ENCODE data around the gene C10orf143.
"Not testable (repeated sequence)": the region's sequence is repeated elsewhere in the genome, so short reads cannot be mapped to it uniquely, and the experiment has no call there.

C10orf143 gene

DNA sequence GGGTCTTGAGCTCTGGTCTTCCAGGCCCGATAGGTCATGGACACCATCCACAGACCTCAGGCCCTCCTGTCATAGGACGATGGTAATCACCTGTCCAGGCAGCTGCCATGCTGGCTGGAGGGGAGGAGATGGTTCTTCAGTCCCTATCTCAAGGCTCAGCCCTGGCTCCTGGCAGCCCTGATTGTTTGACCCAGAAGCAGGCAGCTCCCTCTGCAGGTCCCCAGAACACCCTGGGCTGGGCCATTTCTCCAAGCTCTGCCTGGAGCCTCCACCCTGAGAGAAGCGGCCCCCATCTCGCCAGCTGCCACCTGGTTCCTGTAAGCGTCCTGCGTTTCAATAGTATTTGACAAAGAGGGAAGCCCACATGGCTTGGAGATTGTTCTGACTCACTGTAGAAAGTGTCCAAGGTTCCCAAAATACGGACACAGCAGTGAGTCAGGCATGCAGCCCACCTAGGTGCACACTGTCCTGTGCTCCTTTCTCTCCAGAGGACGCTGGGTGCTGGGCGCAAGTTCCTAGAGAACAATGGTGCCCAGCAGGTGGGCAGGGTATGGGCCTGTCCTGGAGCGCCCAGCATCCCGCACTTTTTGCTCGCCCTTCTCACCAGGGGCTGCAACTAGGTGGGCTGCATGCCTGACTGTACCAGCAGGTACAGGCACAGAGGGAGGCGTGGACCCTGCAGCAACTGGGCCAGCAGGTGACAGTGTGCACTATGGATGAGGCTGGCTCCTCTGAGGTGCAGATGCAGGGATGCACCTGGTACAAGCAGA, 74.1 kb downstream of the C10orf143 start:
- no peak overlapping the region for H3K4me3 ChIP-seq (ENCODE audit: extremely low read depth, insufficient read depth, low read length, poor library complexity, severe bottlenecking)
- WGBS, 2 experiments (ENCODE audit: insufficient coverage in 2 of 2) = 88 to 90% methylated on average over 11 to 13 of the region's 13 CpGs
- no peaks in the 10 kb centered on the region for H3K4me1 ChIP-seq (ENCODE audit: control insufficient read depth, insufficient read depth, low read length, poor library complexity, severe bottlenecking)
- no peak overlapping the region for H3K27ac ChIP-seq (ENCODE audit: low read depth, low read length, severe bottlenecking)
- H3K9me3 ChIP-seq (ENCODE audit: control insufficient read depth, low read length) = no peaks in the 10 kb centered on the region
- H3K36me3 ChIP-seq (ENCODE audit: control insufficient read depth, insufficient read depth, low read length) = no peaks in the 10 kb centered on the region

GRCh38 chr10:130029209-130029608, 81.4 kb downstream of the C10orf143 start:
- H3K36me3 ChIP-seq (ENCODE audit: control insufficient read depth, insufficient read depth, low read length) = no peaks in the 10 kb centered on the region
- H3K27ac ChIP-seq (ENCODE audit: low read depth, low read length, severe bottlenecking) = no peak overlapping the region
- no peaks in the 10 kb centered on the region for H3K9me3 ChIP-seq (ENCODE audit: control insufficient read depth, low read length)
- WGBS, 2 experiments (ENCODE audit: insufficient coverage in 2 of 2) = 80 to 100% methylated on average over 1 of the region's 4 CpGs
- H3K4me1 ChIP-seq (ENCODE audit: control insufficient read depth, insufficient read depth, low read length, poor library complexity, severe bottlenecking) = no peaks in the 10 kb centered on the region
- H3K4me3 ChIP-seq (ENCODE audit: extremely low read depth, insufficient read depth, low read length, poor library complexity, severe bottlenecking) = no peak overlapping the region

- Histone ChIP-seq H3K4me3 (ENCODE audit: extremely low read depth, insufficient read depth, low read length, poor library complexity, severe bottlenecking) (no peak overlapping the region), H3K36me3 (ENCODE audit: control insufficient read depth, insufficient read depth, low read length) (no peaks in the 10 kb centered on the region), H3K4me1 (ENCODE audit: control insufficient read depth, insufficient read depth, low read length, poor library complexity, severe bottlenecking) (no peaks in the 10 kb centered on the region), H3K9me3 (ENCODE audit: control insufficient read depth, low read length) (no peaks in the 10 kb centered on the region), H3K27ac (ENCODE audit: low read depth, low read length, severe bottlenecking) (no peak overlapping the region)
- WGBS, 2 experiments (ENCODE audit: insufficient coverage in 2 of 2) = 83 to 87% methylated on average over 3 to 4 of the region's 4 CpGs
Measured at GRCh38 chr10:130028465-130028819, 82.2 kb downstream of the C10orf143 start.

GRCh38 chr10:130027716-130028464, 82.7 kb downstream of the C10orf143 start:
- no peaks in the 10 kb centered on the region for H3K4me1 ChIP-seq (ENCODE audit: control insufficient read depth, insufficient read depth, low read length, poor library complexity, severe bottlenecking)
- H3K4me3 ChIP-seq (ENCODE audit: extremely low read depth, insufficient read depth, low read length, poor library complexity, severe bottlenecking) = no peak overlapping the region
- 83 to 89% methylated on average over 24 to 27 of the region's 27 CpGs for WGBS, 2 experiments (ENCODE audit: insufficient coverage in 2 of 2)
- no peaks in the 10 kb centered on the region for H3K36me3 ChIP-seq (ENCODE audit: control insufficient read depth, insufficient read depth, low read length)
- no peaks in the 10 kb centered on the region for H3K9me3 ChIP-seq (ENCODE audit: control insufficient read depth, low read length)
- no peak overlapping the region for H3K27ac ChIP-seq (ENCODE audit: low read depth, low read length, severe bottlenecking)

DNA sequence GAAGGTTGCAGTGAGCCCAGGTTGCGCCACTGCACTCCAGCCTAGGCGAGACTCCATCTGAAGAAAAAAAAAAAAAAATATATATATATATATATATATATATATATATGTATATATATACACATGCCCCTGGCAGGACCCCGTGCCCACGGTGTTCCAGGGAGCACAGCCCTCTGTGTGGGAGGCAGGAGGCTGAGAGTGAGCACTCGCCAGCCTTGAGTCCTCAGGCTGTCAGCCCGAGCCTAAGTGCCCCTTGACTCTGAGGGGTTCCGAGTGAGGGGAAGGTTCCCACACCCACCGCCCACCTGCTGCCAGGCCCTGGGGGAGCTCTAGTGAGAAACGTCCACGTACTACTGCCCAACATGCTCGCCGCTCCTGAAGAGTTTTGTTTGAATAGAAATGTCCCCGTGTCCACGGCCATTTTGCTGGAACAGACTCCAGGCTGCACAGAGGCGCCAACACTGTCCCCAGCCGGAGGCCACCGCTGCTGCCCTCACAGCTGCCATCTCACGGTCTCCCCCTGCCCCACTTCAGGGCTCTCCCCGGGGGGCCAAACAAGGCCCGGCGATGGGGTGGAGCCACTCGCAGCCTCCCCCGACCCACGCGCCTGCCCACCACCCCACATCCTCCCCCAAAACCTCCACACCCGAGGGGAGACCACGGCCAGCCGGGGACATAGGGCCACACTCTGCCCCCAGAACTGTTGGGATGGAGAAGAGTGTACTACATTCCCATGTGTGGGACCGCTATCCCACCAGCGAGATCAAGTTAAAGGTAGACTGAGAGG, 83.8 kb downstream of the C10orf143 start:
- 92 to 96% methylated on average over 8 to 15 of the region's 30 CpGs for WGBS, 2 experiments (ENCODE audit: insufficient coverage in 2 of 2)
- no peaks in the 10 kb centered on the region for H3K4me1 ChIP-seq (ENCODE audit: control insufficient read depth, insufficient read depth, low read length, poor library complexity, severe bottlenecking)
- H3K27ac ChIP-seq (ENCODE audit: low read depth, low read length, severe bottlenecking) = no peak overlapping the region

DNA sequence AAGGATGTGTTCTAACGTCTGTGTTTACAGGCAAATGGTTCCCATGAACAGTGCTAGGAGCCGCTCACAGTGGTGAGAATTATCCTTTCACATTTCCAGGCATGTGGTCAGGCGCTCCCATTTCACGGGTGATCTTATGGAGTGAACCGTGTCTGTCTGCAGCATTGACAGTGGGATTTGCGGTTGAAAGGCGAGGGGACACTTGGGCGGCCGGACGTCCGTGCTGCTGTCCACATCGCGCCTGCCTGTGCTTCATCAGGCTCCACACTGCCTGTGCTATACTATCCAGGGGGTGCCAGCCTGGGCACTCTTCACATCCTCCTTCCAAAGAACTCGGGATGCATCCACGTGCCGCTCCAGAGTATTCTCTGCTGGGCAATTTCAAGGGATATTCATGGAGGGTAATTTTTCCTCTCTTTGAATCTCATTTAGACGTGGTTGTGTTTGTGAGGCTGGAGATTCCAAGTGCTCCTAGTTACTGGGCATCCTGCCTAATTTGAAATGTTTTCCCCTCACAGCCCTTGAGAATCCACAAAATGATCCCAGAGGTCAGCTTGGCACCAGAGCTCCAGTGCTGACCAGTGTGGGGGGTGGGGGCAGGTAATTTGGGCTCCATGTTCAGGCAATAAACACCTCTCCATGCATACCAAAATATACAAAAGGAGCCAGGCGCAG, 84.7 kb downstream of the C10orf143 start:
- Histone ChIP-seq H3K27ac (ENCODE audit: low read depth, low read length, severe bottlenecking) (no peak overlapping the region), H3K4me1 (ENCODE audit: control insufficient read depth, insufficient read depth, low read length, poor library complexity, severe bottlenecking) (peaks cover 7% of the 10 kb centered on the region), H3K36me3 (ENCODE audit: control insufficient read depth, insufficient read depth, low read length) (no peaks in the 10 kb centered on the region), H3K4me3 (ENCODE audit: extremely low read depth, insufficient read depth, low read length, poor library complexity, severe bottlenecking) (no peak overlapping the region), H3K9me3 (ENCODE audit: control insufficient read depth, low read length) (no peaks in the 10 kb centered on the region)
- 89 to 91% methylated on average over 13 of the region's 18 CpGs for WGBS, 2 experiments (ENCODE audit: insufficient coverage in 2 of 2)

More for the DNA sequence above, 83.8 kb downstream of the C10orf143 start:
- no peak overlapping the region for H3K4me3 ChIP-seq (ENCODE audit: extremely low read depth, insufficient read depth, low read length, poor library complexity, severe bottlenecking)
- H3K9me3 ChIP-seq (ENCODE audit: control insufficient read depth, low read length) = no peaks in the 10 kb centered on the region
- no peaks in the 10 kb centered on the region for H3K36me3 ChIP-seq (ENCODE audit: control insufficient read depth, insufficient read depth, low read length)

DNA sequence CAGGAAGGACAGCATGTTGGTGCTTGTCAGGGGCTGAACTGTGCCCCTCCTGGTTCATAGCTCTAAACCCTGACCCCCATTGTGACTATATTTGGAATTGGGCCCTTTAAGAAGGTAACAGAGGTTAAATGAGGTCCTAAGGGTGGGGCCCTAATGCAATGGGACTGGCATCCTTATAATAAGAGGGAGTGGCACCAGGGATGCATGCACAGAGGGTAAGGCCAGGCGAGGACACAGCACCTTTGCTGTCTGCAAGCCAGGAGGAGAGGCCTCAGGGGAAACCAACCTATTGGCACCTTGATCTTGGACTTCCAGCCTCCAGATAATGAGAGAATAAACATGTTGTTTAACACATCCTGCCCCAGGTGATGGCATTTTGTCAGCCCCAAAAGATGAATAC, 85.3 kb downstream of the C10orf143 start:
- peaks cover 10% of the 10 kb centered on the region for H3K4me1 ChIP-seq (ENCODE audit: control insufficient read depth, insufficient read depth, low read length, poor library complexity, severe bottlenecking)
- H3K36me3 ChIP-seq (ENCODE audit: control insufficient read depth, insufficient read depth, low read length) = no peaks in the 10 kb centered on the region
- H3K4me3 ChIP-seq (ENCODE audit: extremely low read depth, insufficient read depth, low read length, poor library complexity, severe bottlenecking) = no peak overlapping the region
- WGBS, 2 experiments (ENCODE audit: insufficient coverage in 2 of 2) = 90 to 100% methylated on average over 1 of the region's 1 CpG
- H3K9me3 ChIP-seq (ENCODE audit: control insufficient read depth, low read length) = no peaks in the 10 kb centered on the region
- H3K27ac ChIP-seq (ENCODE audit: low read depth, low read length, severe bottlenecking) = no peak overlapping the region

DNA sequence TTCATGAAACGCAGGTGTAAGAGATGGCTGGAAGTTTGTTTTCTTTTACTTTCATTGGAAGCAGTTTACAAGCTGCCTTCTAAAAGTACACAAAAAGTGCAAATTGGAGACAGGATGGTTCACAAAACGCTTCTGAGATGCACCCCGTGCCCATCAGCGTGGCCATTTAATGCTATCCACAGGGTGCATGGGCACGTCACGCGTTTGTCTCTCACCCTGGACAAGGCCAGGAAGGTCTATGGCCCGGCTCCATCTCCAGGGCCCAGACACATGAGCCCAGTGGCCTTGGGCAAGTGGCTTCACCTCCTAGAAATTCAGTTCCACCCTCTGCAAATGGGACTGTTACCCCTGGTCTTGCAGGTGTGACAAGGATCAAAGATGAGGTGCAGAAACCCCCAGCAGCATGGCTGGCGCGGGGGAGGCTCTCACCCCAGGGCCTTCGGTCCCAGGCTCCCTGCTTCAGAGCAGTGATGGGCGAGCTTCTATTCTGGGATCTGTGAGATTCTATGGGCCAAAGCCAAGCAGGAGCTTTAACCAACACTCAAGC, 85.8 kb downstream of the C10orf143 start:
- 88 to 89% methylated on average over 6 to 11 of the region's 12 CpGs for WGBS, 2 experiments (ENCODE audit: insufficient coverage in 2 of 2)

DNA sequence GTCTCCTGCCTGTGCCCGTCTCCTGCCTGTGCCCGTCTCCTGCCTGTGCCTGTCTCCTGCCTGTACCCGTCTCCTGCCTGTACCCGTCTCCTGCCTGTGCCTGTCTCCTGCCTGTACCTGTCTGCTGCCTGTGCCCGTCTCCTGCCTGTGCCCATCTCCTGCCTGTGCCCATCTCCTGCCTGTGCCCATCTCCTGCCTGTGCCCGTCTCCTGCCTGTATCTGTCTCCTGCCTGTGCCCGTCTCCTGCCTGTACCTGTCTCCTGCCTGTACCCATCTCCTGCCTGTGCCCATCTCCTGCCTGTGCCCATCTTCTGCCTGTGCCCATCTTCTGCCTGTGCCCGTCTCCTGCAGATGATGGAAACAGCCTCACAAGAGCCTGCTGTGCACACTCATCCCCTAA, 86.3 kb downstream of the C10orf143 start:
- H3K4me3 ChIP-seq (ENCODE audit: extremely low read depth, insufficient read depth, low read length, poor library complexity, severe bottlenecking); H3K27ac ChIP-seq (ENCODE audit: low read depth, low read length, severe bottlenecking); H3K9me3 ChIP-seq (ENCODE audit: control insufficient read depth, low read length); H3K4me1 ChIP-seq (ENCODE audit: control insufficient read depth, insufficient read depth, low read length, poor library complexity, severe bottlenecking); H3K36me3 ChIP-seq (ENCODE audit: control insufficient read depth, insufficient read depth, low read length): not testable (repeated sequence)
- 90 to 92% methylated on average over 7 to 8 of the region's 8 CpGs for WGBS, 2 experiments (ENCODE audit: insufficient coverage in 2 of 2)

More for the DNA sequence above, 85.8 kb downstream of the C10orf143 start:
- Histone ChIP-seq H3K4me1 (ENCODE audit: control insufficient read depth, insufficient read depth, low read length, poor library complexity, severe bottlenecking) (peaks cover 10% of the 10 kb centered on the region), H3K27ac (ENCODE audit: low read depth, low read length, severe bottlenecking) (no peak overlapping the region), H3K4me3 (ENCODE audit: extremely low read depth, insufficient read depth, low read length, poor library complexity, severe bottlenecking) (no peak overlapping the region), H3K36me3 (ENCODE audit: control insufficient read depth, insufficient read depth, low read length) (no peaks in the 10 kb centered on the region), H3K9me3 (ENCODE audit: control insufficient read depth, low read length) (no peaks in the 10 kb centered on the region)

All from mesodermal cell (in vitro differentiated cells).